Neural progenitor cell (in vitro differentiated cells): ENCODE data around the gene NACAD.

Experiments used
- CTCF ChIP-seq: fragments of 200-600 bp; sonication (generic); IDR thresholded peaks from 2 replicates; pipeline ENCODE4 v1.5.1; 2017; ENCODE audit warnings: antibody characterized with exemption, mild to moderate bottlenecking
- EZH2 ChIP-seq: fragments of 200-600 bp; sonication (generic); IDR thresholded peaks from 2 replicates; pipeline ENCODE4 v1.6.1; 2017; ENCODE audit warnings: antibody characterized with exemption, mild to moderate bottlenecking, moderate library complexity

- no peak for TF ChIP-seq CTCF
- TF ChIP-seq EZH2 = no peak
Observed at GRCh38 chr7:45133352-45133751, 44.6 kb upstream of the NACAD start.
